Fibroblast of lung (primary cell): ENCODE measurements around the gene GRAMD4. TPM values are rescaled to one million over a fixed set of nuclear protein-coding genes. Genes with fewer than 3 reads are reported as not detected.

Experiments
- DNase-seq, 2 donors: peaks; one replicate each; pipeline versions ENCODE4 v3.0.0 to v3.0.0-alpha.2; 2010; ENCODE audit warnings: low read depth in 2 of 2
- H2AFZ ChIP-seq: 2 replicates; pipeline ENCODE4 v1.5.1; 2012; ENCODE audit warnings: low read length, control low read depth, inconsistent platforms
- H3K27ac ChIP-seq: 2 replicates; pipeline ENCODE4 v1.5.1; 2011; ENCODE audit warnings: low read length, control low read depth; ENCODE audit not compliant: insufficient read depth
- H3K27me3 ChIP-seq: 2 replicates; pipeline ENCODE4 v1.5.1; 2011; ENCODE audit warnings: mild to moderate bottlenecking, low read length; ENCODE audit not compliant: control insufficient read depth, insufficient read depth
- H3K36me3 ChIP-seq: 2 replicates; pipeline ENCODE4 v1.5.1; 2011; ENCODE audit warnings: low read length; ENCODE audit not compliant: control insufficient read depth, insufficient read depth
- H3K4me1 ChIP-seq: 2 replicates; pipeline ENCODE4 v1.5.1; 2011; ENCODE audit warnings: low read length; ENCODE audit not compliant: control insufficient read depth, insufficient read depth; ENCODE audit errors: extremely low read depth
- H3K4me2 ChIP-seq: 2 replicates; pipeline ENCODE4 v1.5.1; 2011; ENCODE audit warnings: low read length, control low read depth; ENCODE audit not compliant: insufficient read depth; ENCODE audit errors: extremely low read depth
- H3K4me3 ChIP-seq, 4 experiments: fragments of 200-600 bp in 1 of 4; sonication (generic) in 1 of 4; replicated peaks in 1 of 4; 2 replicates each; pipeline ENCODE4 v1.5.1; 2011 to 2016; ENCODE audit warnings: low read length in 4 of 4, low read depth in 3 of 4, mild to moderate bottlenecking in 3 of 4, control low read depth in 2 of 4, inconsistent platforms in 1 of 4, mixed read lengths in 1 of 4; ENCODE audit not compliant: insufficient read depth in 1 of 4; ENCODE audit errors: control extremely low read depth in 1 of 4
- H3K79me2 ChIP-seq: 2 replicates; pipeline ENCODE4 v1.5.1; 2012; ENCODE audit warnings: mild to moderate bottlenecking, low read length, inconsistent platforms; ENCODE audit not compliant: control insufficient read depth, insufficient read depth
- H3K9ac ChIP-seq: 2 replicates; pipeline ENCODE4 v1.5.1; 2011; ENCODE audit warnings: mild to moderate bottlenecking, low read length, control low read depth; ENCODE audit not compliant: insufficient read depth
- H3K9me3 ChIP-seq: 2 replicates; pipeline ENCODE4 v1.5.1; 2012; ENCODE audit warnings: low read depth, low read length; ENCODE audit not compliant: control insufficient read depth, insufficient read depth
- H4K20me1 ChIP-seq: 2 replicates; pipeline ENCODE4 v1.5.1; 2011; ENCODE audit warnings: low read length; ENCODE audit not compliant: control insufficient read depth, insufficient read depth; ENCODE audit errors: extremely low read depth
- EZH2 ChIP-seq: IDR thresholded peaks from 2 replicates; pipeline ENCODE4 v1.5.1; 2012; ENCODE audit warnings: low read length, control low read depth, mild to moderate bottlenecking; ENCODE audit errors: missing control alignments
- polyA plus RNA-seq, 2 donors: library from polyadenylated mRNA; depleted of rRNA in 1 of 2; stranded (reverse) in 1 of 2; unstranded in 1 of 2; fragments of >200 nt; gene quantifications; 2 replicates each; pipeline ENCODE4 v1.2.1, GENCODE V29; 2011 to 2012; ENCODE audit warnings: missing spikeins in 1 of 2
- total RNA-seq: library from RNA; depleted of rRNA; stranded (reverse); fragments of >200 nt; gene quantifications from 2 replicates; pipeline ENCODE4 v1.2.1, GENCODE V29; 2014
- TF ChIP-seq, protein P1 (sequence below), 2 donors: IDR thresholded peaks in 1 of 2; conservative IDR thresholded peaks in 1 of 2; 1 replicate in 1 of 2; 2 replicates in 1 of 2; pipeline ENCODE4 v1.5.1; 2011 to 2012; ENCODE audit warnings: low read length in 2 of 2, control low read depth in 1 of 2, inconsistent platforms in 1 of 2, low read depth in 1 of 2, mild to moderate bottlenecking in 1 of 2

Gene GRAMD4
- total and polyA plus RNA-seq, 2 donors (not counting 1 experiment from before 2014, with no cell fraction given) = 7.5 to 37.3 TPM

DNA sequence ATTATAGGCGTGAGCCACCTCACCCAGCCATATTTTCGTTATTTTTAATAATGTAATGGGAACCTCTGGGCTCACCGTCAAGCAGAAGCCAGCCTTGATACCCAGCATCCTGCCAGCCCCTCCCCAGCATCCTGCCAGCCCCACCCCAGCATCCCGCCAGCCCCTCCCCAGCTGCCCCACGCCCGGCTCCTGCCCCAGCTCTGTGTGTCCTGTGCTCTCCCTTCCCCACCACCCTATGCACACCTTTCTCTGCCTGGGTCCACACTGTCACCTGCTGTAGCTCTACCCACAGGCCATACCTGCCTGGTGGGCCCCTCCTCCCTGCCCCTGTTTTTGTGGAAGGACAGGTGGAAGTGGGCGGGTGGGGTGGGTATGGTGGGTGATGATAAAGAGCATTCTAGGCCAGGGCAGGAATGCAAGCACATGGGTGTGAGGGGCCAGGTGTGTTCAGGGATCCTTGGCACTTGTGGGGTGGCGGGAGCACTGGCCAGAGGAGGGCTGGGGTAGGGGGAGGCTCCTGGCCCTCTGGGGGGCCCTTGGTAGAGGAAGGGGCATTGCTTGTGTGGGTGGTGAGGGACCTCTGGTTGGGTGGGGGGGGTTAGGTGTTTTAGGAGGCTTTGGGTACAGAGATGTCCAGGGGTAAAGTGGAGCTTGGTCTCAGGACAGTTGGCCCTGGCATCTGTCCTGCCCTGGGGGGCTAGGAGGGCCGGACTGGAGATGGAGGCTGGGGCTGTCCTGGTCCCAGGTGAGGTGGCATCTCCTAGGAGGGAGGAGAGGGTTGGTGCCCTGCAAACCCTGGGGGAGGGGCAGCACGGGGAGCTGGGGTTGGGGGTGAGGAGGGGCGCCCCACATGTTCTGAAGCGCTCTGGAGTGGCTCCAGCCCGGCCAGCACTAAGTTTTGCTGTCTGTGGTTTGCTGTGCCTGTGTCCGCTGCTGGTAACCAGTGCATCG lies 25.9 kb upstream of the GRAMD4 start:
- Histone ChIP-seq H3K27ac (no peak overlapping the region), H4K20me1 (no peaks in the 10 kb centered on the region), H3K4me2 (no peak overlapping the region), H3K4me1 (peaks cover 3% of the 10 kb centered on the region), H3K79me2 (no peaks in the 10 kb centered on the region), H3K9me3 (no peaks in the 10 kb centered on the region), H3K4me3 (no peak overlapping the region), H3K9ac (no peak overlapping the region), H3K27me3 (no peaks in the 10 kb centered on the region), H2AFZ (no peak overlapping the region), H3K36me3 (no peaks in the 10 kb centered on the region)
- no peak for TF ChIP-seq EZH2
- TF ChIP-seq, protein P1, sequence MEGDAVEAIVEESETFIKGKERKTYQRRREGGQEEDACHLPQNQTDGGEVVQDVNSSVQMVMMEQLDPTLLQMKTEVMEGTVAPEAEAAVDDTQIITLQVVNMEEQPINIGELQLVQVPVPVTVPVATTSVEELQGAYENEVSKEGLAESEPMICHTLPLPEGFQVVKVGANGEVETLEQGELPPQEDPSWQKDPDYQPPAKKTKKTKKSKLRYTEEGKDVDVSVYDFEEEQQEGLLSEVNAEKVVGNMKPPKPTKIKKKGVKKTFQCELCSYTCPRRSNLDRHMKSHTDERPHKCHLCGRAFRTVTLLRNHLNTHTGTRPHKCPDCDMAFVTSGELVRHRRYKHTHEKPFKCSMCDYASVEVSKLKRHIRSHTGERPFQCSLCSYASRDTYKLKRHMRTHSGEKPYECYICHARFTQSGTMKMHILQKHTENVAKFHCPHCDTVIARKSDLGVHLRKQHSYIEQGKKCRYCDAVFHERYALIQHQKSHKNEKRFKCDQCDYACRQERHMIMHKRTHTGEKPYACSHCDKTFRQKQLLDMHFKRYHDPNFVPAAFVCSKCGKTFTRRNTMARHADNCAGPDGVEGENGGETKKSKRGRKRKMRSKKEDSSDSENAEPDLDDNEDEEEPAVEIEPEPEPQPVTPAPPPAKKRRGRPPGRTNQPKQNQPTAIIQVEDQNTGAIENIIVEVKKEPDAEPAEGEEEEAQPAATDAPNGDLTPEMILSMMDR (conservative IDR thresholded peaks at IDR 0.05 in 1 of 2, IDR thresholded peaks at IDR 0.05 in 1 of 2; ENCODE audit: low read depth in 1 of 2, low read length in 2 of 2) = no peak
- no peak for DNase-seq

DNA sequence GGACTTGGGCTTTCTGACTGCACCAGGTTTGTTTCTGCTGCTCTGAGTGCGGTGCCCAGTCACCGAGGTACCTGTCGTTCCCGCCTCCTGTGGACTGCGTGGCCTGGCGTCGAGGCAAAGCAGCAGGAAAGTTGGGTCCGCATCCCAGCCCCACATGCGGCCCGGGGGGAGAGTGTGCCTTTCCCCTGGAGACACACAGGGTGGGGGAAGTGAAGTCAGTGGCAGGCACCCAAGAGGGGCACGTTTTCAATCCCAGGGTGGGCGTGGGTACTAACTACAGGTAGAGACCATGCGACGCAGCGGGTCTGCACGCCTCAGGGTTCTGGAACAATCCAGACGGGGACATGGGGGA lies 25.3 kb upstream of the GRAMD4 start:
- Histone ChIP-seq H3K4me3 (no peak overlapping the region), H3K9me3 (no peaks in the 10 kb centered on the region), H3K79me2 (no peaks in the 10 kb centered on the region), H2AFZ (no peak overlapping the region), H3K36me3 (no peaks in the 10 kb centered on the region), H3K9ac (no peak overlapping the region), H3K27me3 (no peaks in the 10 kb centered on the region), H3K27ac (no peak overlapping the region), H3K4me1 (peaks cover 3% of the 10 kb centered on the region), H3K4me2 (no peak overlapping the region), H4K20me1 (no peaks in the 10 kb centered on the region)
- no peak for TF ChIP-seq EZH2
- TF ChIP-seq, protein P1 (conservative IDR thresholded peaks at IDR 0.05 in 1 of 2, IDR thresholded peaks at IDR 0.05 in 1 of 2; ENCODE audit: low read depth in 1 of 2, low read length in 2 of 2) = no peak
- no peak for DNase-seq

DNA sequence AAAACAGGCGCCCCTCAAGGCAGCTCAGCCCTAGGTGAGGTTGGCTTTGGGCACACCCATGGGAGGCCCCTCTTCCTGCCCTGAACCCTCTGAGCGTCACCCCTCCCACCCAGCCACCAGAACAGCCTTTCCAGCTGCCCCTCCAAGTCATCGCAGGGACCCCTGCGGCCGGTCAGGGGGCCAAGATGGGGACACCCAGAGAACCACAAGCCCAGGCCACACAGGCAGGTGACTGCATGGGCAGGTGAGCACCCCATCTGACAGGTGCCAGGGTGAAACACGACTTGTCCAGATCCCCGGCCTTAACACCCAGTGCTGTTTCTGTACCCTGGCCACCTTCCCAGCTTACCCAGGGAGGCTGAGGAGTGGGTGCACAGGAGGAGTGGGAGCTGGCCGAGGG lies 24.6 kb upstream of the GRAMD4 start:
- no peak for TF ChIP-seq EZH2
- TF ChIP-seq, protein P1 (conservative IDR thresholded peaks at IDR 0.05 in 1 of 2, IDR thresholded peaks at IDR 0.05 in 1 of 2; ENCODE audit: low read depth in 1 of 2, low read length in 2 of 2) = no peak
- Histone ChIP-seq H3K27ac (no peak overlapping the region), H3K27me3 (no peaks in the 10 kb centered on the region), H3K4me1 (peaks cover 3% of the 10 kb centered on the region), H3K79me2 (no peaks in the 10 kb centered on the region), H3K9ac (no peak overlapping the region), H3K9me3 (no peaks in the 10 kb centered on the region), H4K20me1 (no peaks in the 10 kb centered on the region), H3K4me2 (no peak overlapping the region), H2AFZ (no peak overlapping the region), H3K36me3 (no peaks in the 10 kb centered on the region), H3K4me3 (no peak overlapping the region)
- DNase-seq = no peak
